Coronary artery (tissue), 2 donors: ENCODE data around the gene MAP3K8.
"Not testable (repeated sequence)": the region's sequence is repeated elsewhere in the genome, so short reads cannot be mapped to it uniquely, and the experiment has no call there.

Experiments used
- DNase-seq: peaks from one replicate; pipeline ENCODE4 v3.0.0-alpha.2; 2017; ENCODE audit warnings: low spot score
- H3K27ac ChIP-seq, 2 donors: fragments of 200-600 bp; sonication (generic); one replicate each; pipeline ENCODE4 v1.5.1; 2016 to 2019
- H3K4me3 ChIP-seq: fragments of 200-600 bp; sonication (generic); 2 replicates; pipeline ENCODE4 v1.5.1; 2016; ENCODE audit warnings: mild to moderate bottlenecking, moderate library complexity
- TF ChIP-seq, protein P1 (sequence below): fragments of 200-600 bp; sonication (generic); IDR thresholded peaks from one replicate; pipeline ENCODE4 v1.5.1; 2019; ENCODE audit warnings: antibody characterized with exemption

MAP3K8 gene

DNA sequence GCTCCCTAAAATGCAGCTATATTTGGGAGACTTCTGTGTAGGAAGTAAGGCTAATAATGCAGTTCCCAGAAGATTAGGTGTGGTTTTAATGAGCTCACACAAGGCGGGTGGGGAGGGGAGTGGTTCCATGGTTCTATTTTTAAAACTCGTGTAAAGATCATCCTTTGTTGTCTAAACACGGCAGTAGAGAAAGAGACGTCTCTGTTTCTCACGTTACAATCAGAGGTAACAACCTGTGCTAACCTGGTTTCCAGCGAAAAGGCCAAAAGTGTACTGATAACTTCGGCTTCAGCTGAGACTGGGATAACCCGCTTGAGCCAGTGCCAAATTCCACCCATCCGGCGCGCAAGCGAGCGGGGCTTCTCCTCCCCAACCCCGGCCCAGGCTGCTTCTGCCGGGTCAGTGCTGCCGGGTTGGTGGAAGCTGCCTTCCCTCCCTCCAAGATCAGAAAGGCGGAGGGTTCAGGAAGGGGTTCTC, 2.5 kb upstream of the MAP3K8 start:
- peak overlapping the region; percentile 92 to 99 for H3K27ac ChIP-seq
- no peak for DNase-seq
- TF ChIP-seq, protein P1, sequence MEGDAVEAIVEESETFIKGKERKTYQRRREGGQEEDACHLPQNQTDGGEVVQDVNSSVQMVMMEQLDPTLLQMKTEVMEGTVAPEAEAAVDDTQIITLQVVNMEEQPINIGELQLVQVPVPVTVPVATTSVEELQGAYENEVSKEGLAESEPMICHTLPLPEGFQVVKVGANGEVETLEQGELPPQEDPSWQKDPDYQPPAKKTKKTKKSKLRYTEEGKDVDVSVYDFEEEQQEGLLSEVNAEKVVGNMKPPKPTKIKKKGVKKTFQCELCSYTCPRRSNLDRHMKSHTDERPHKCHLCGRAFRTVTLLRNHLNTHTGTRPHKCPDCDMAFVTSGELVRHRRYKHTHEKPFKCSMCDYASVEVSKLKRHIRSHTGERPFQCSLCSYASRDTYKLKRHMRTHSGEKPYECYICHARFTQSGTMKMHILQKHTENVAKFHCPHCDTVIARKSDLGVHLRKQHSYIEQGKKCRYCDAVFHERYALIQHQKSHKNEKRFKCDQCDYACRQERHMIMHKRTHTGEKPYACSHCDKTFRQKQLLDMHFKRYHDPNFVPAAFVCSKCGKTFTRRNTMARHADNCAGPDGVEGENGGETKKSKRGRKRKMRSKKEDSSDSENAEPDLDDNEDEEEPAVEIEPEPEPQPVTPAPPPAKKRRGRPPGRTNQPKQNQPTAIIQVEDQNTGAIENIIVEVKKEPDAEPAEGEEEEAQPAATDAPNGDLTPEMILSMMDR = no peak
- H3K4me3 ChIP-seq = peak overlapping the region; percentile 58

DNA sequence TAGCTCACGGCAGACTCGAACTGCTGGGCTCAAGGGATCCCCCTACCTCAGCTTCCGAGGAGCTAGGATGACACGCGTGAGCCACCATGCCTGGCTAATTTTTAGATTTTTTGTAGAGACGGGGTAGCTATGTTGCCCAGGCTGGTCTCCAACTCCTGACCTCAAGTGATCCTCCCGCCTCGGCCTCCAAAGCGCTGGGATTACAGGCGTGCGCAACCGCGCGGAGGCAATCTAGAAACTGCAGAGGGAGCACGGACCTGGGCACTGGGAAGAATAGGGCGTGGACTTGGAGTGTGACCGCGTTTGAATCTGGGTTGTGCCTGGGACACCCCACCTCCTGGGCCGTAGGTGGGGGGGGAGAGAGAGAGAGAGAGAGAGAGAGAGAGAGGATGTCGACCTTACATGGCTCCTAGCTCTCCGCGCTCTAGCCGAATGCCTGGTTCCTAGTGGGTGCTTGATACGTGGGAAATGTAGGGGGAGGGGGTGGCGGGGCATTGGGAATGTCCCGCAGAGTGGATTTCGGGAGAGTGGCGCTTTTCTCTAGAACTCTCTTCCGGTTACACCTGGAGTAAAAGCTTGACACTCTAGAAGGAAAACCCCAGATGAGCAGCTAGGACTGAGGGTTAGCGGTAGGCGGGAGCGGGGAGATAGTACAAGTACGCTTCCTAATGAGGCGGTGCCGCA, 1.2 kb upstream of the MAP3K8 start:
- TF ChIP-seq, protein P1 = no peak
- peak; percentile 78 for DNase-seq
- peak overlapping the region; percentile 92 to 99 for H3K27ac ChIP-seq

DNA sequence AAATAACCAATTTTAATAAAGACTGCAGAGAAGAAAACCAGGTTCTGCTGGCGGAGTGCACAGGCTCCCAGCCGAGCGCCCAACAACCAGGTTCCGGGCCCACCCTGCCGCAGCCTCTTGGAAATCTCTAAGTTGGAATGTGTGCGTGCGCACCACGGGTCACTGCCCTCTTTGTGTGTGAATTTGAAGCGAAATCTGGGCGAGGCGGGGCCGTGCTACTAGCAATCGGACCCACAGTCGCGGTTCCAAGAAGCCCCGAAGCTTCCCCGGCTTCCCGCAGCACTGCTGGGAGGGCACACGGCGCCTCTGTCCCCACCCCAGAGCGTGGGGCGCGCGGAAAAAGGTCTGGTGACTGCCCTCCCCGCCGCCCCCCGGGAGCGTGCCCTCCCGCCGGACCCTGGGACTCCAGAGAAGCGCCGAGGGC, 666 bp upstream of the MAP3K8 start:
- H3K4me3 ChIP-seq = peak overlapping the region; percentile 77
- peak; percentile 93 for DNase-seq
- H3K27ac ChIP-seq = peak overlapping the region; percentile 92 to 99
- TF ChIP-seq, protein P1 = no peak

More for the DNA sequence above, 1.2 kb upstream of the MAP3K8 start:
- H3K4me3 ChIP-seq = peak overlapping the region; percentile 77

DNA sequence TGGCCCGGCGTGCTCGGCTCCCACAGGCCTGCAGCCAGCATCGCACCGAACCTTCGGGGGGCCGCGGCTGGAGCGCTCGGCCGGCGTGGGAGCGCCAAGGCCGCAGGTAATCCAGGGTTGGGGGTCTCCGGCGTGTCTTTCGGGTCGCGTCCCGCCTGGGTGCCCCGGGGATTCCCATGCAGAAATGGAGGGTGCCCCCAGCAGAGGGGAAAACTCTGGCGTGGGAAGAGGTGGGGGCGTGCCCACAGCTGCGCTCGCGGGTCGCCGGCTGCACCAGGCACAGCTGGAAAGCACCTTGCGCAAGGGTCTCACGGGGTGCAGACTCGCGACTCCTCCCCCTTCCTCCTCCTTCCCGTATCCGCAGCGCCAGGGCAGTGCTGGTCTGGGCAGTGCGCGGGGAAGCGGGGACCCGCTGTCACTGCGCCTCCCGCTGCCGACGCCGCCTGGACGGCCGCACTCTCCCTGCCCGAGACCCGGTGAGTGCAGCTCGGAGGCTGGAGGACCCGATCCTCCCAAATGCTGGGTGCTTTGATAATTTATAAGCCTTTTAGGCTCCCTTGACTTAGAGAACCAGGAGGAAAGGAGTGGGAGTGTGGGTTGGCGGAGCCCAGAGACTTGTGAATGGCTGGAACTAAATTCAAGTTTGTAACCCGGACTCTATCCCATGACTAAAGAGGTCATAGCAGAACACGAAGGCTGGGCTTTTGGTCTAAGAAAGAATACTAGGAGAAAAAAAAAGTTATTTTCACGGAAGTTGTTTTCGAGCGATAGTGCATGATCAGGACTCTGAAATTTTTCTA, 489 bp downstream of the MAP3K8 start:
- TF ChIP-seq, protein P1 = no peak
- peak overlapping the region; percentile 92 to 99 for H3K27ac ChIP-seq
- DNase-seq = peak; percentile 95
- peak overlapping the region; percentile 77 for H3K4me3 ChIP-seq

DNA sequence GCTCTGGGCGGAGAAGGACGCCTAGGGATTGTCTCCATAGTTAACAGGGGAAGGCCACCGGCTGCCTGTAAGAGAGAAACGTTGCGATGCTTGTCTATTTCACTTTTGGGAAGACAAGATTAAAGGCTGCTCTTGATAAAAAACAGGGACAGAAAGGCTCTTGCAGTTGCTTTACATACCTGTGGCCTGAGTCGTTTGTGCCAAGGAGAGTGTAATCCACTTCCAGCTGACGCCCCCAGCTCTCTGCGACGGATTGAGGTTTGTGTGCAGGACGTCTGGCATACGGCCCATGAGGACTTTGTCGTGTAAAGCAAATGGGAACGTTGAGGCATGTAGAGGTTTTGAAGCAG, 1.1 kb downstream of the MAP3K8 start:
- TF ChIP-seq, protein P1 = no peak
- peak; percentile 80 for DNase-seq
- Histone ChIP-seq H3K27ac (peak overlapping the region; percentile 92 to 99), H3K4me3 (peak overlapping the region; percentile 77)

DNA sequence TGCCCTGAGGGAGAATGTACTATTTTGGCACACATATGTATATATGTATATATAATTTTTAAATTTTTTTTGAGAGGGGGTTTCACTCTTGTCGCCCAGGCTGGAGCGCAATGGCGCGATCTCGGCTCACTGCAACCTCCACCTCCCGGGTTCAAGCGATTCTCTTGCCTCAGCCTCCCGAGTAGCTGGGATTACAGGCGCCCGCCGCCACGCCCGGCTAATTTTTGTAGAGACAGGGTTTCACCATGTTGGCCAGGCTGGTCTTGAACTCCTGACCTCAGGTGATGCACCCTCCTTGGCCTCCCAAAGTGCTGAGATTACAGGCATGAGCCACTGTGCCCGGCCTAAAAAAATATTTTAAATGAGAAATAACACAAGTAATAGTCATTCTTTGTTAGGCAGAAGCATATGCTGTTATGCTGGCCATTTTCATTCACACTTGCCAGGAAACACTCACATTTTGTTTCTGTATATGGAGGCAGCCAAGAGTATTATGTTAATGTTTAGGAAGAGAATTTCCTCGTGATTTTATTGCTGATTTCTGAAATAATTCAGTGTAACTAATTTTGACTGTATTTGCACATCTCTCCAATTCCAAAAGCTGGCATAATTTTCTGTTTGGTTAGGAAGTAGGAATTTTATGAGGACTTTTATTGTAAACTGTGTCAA, 1.6 kb downstream of the MAP3K8 start:
- Histone ChIP-seq H3K4me3 (peak overlapping the region; percentile 77), H3K27ac (peak overlapping the region; percentile 92 to 99)
- DNase-seq = not testable (repeated sequence)

DNA sequence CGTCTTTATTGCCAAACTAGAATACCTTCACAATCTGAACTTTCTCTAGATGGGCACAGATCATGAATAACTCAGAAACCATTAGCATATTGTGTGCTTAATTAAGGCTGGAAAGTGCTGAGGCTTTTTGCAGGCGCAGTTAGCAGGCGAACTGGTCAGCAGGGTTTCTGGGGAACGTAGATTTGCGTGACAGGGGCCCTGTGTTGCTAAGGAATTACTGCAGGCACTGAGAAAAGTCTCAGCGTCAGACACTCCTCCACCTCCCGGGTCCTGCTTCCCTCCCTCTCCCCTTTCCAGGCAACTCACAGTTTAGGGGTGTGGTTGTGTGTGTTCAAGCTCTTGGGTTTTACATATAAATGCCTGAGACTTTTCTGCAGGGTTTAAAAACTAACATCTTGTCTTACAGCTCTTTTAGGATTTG, 2.2 kb downstream of the MAP3K8 start:
- no peak for DNase-seq
- Histone ChIP-seq H3K4me3 (peak overlapping the region; percentile 77), H3K27ac (peak overlapping the region; percentile 92 to 99)
- TF ChIP-seq, protein P1 = no peak
